AG04450 (cell line): ENCODE measurements around the gene TMEM179B. TPM values are rescaled to one million over a fixed set of nuclear protein-coding genes. Genes with fewer than 3 reads are reported as not detected.
"Not testable (repeated sequence)": the region's sequence is repeated elsewhere in the genome, so short reads cannot be mapped to it uniquely, and the experiment has no call there.

Experiments used
- CTCF ChIA-PET: fragments of 300-600, 350-600 bp; formaldehyde crosslinking; extraction: SDS; loops from one replicate; lab custom pipeline; 2022; ENCODE audit warnings: antibody characterized with exemption, inconsistent platforms; lab: Charles Lee
- POLR2A ChIA-PET: fragments of 350-600 bp; formaldehyde crosslinking; extraction: SDS; loops from one replicate; lab custom pipeline; 2021; ENCODE audit warnings: antibody characterized with exemption, inconsistent platforms; lab: Yijun Ruan, JAX
- DNase-seq: peaks from one replicate; pipeline ENCODE4 v3.0.0-alpha.2; 2011; ENCODE audit warnings: low read depth, low spot score
- H3K27ac ChIP-seq: one replicate; pipeline ENCODE4 v1.5.1; 2012; ENCODE audit warnings: low read depth, low read length, control low read depth
- H3K27me3 ChIP-seq: one replicate; pipeline ENCODE4 v1.6.0; 2012; ENCODE audit warnings: low read length; ENCODE audit not compliant: control insufficient read depth, insufficient read depth
- H3K4me3 ChIP-seq: 2 replicates; pipeline ENCODE4 v1.5.1; 2011; ENCODE audit warnings: mild to moderate bottlenecking, low read depth, low read length, control low read depth
- H3K9me3 ChIP-seq: 2 replicates; pipeline ENCODE4 v1.5.1; 2012; ENCODE audit warnings: low read length; ENCODE audit not compliant: control insufficient read depth, insufficient read depth
- CTCF ChIP-seq: IDR thresholded peaks from 2 replicates; pipeline ENCODE4 v1.5.1; 2011; ENCODE audit warnings: low read depth, low read length, control low read depth, inconsistent platforms
- polyA minus RNA-seq: library from RNA; depleted of rRNA, polyadenylated mRNA; stranded (reverse); fragments of >200 nt; gene quantifications from 2 replicates; pipeline ENCODE4 v1.2.3, GENCODE V29; 2011; rRNA and poly(A)+ RNA removed
- polyA plus RNA-seq: library from polyadenylated mRNA; depleted of rRNA; stranded (reverse); fragments of >200 nt; gene quantifications from 2 replicates; pipeline ENCODE4 v1.2.3, GENCODE V29; 2011; rRNA removed

Gene TMEM179B
- polyA plus RNA-seq (51.7 and 63.8 TPM in 2 replicates), polyA minus RNA-seq (53.0 and 70.3 TPM in 2 replicates)

GRCh38 chr11:62787005-62787759, at the start of gene TMEM179B:
Gene TMEM179B (plus strand): TSS chr11:62787402. CDS start chr11:62787432, 30 bp downstream.
- no peaks in the 10 kb centered on the region for H3K27me3 ChIP-seq
- POLR2A ChIA-PET: interaction anchor here (0.5 to 2.9 kb wide), 18 partner anchors 12 to 1069 kb away, joined by 3 to 23 read pairs (median 6); partner anchors contain the start of genes C11orf98, CSKMT, HNRNPUL2 and SLC3A2
- TF ChIP-seq CTCF: peak; percentile 70
- peak within 1 kb of the TSS; percentile 89 for H3K4me3 ChIP-seq
- DNase-seq: peak; percentile 93
- peak within 1 kb of the TSS; percentile 73 for H3K27ac ChIP-seq
- CTCF ChIA-PET: interaction anchor here (0.6 to 3.5 kb wide), 43 partner anchors 8 to 1628 kb away, joined by 3 to 40 read pairs (median 6); partner anchors contain the start of genes EEF1G, HNRNPUL2, STX5 and TAF6L
- peaks cover 4% of the 10 kb centered on the region; the same call in 1 of the 2 replicates for H3K9me3 ChIP-seq

GRCh38 chr11:62747475-62748160, 39.6 kb upstream of the TMEM179B start:
- Histone ChIP-seq H3K27ac (no peak overlapping the region), H3K27me3 (no peaks in the 10 kb centered on the region), H3K9me3 (no peaks in the 10 kb centered on the region), H3K4me3 (no peak overlapping the region)
- TF ChIP-seq CTCF: no peak
- CTCF ChIA-PET: no interaction called here
- POLR2A ChIA-PET: interaction anchor here (0.6 to 1.4 kb wide), 2 partner anchors 14 to 134 kb away, joined by 3 to 4 read pairs; partner anchors contain the start of gene POLR2G
- no peak for DNase-seq

GRCh38 chr11:62749931-62750330, 37.3 kb upstream of the TMEM179B start:
- not testable (repeated sequence) for H3K4me3 ChIP-seq, H3K27ac ChIP-seq, DNase-seq, H3K9me3 ChIP-seq, H3K27me3 ChIP-seq
- ChIA-PET POLR2A (interaction anchor here (1.0 kb wide), 1 partner anchor 84 kb away, joined by 3 read pairs; no protein-coding TSS in a partner anchor), CTCF (interaction anchor here (0.6 to 1.2 kb wide), 2 partner anchors 27 to 37 kb away, joined by 3 to 10 read pairs; no protein-coding TSS in a partner anchor)

GRCh38 chr11:62752177-62752785, 34.9 kb upstream of the TMEM179B start:
- Histone ChIP-seq H3K4me3 (no peak overlapping the region), H3K27me3 (no peaks in the 10 kb centered on the region), H3K27ac (no peak overlapping the region), H3K9me3 (no peaks in the 10 kb centered on the region)
- POLR2A ChIA-PET: interaction anchor here (1.0 kb wide), 1 partner anchor 12 kb away, joined by 8 read pairs; no protein-coding TSS in a partner anchor
- CTCF ChIA-PET: interaction anchor here (3.3 kb wide), 1 partner anchor 34 kb away, joined by 14 read pairs; no protein-coding TSS in a partner anchor
- no peak for DNase-seq
- TF ChIP-seq CTCF: no peak
